ENCODE results near the gene HUS1. TPM values are rescaled to one million over a fixed set of nuclear protein-coding genes. Genes with fewer than 3 reads are reported as not detected.
"Not testable (repeated sequence)": the region's sequence is repeated elsewhere in the genome, so short reads cannot be mapped to it uniquely, and the experiment has no call there.

HUS1 gene
- total RNA-seq, 1 donor from 2014 or later: 35.6 TPM

DNA sequence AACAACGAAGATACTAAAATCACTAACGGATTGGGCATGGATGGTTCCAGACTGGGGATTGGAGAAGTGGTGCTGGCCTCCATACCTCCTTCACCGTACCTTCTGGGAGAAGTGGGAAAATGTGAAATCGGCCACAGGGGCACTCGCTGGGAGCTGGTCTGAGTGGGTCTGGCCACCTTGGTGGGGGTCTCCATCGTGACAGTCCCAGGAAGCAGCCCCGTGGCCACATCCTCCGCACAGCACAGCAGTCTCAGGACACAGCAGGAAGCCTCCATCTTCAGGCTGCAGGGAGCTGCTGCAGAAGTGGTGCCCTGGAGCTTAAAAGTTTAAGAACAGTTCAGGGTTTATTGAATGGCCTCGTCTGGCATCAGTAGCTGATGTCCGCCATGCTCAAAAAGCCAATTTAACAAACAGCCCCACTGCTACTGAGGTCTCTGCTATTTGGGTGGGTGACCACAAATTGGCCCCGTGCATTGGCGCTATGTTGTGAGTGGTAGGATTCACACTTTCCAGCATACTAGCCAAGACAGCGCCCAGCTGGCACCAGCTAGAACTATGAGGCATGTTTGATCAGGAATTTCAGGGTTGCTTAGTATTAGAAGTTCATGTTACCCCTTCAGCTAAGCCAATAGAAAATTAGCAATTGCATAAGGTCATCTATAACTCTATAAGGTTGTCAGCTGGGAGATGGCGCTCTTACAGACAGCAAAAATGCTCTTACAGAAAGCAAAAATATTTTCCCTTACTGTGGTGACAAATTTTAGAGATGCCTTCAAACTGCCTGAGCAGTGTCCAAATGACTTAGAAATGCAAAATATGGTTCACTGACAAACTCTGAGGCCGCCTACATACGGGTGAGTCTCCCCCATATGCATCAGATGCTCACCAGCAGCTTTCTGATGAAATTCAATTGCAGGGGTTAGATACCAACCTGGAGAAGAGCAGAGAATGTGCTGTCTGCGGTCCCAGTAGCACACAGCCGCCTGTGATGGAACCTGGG, 48.1 kb downstream of the HUS1 start:
- no peak for DNase-seq (ENCODE audit: extremely low read depth, low read depth, low spot score)

GRCh38 chr7:47924266-47924665, 55.1 kb downstream of the HUS1 start:
- DNase-seq (ENCODE audit: extremely low read depth, low read depth, low spot score): no peak

GRCh38 chr7:47923081-47923875, 56.1 kb downstream of the HUS1 start:
- DNase-seq (ENCODE audit: extremely low read depth, low read depth, low spot score): not testable (repeated sequence)

DNA sequence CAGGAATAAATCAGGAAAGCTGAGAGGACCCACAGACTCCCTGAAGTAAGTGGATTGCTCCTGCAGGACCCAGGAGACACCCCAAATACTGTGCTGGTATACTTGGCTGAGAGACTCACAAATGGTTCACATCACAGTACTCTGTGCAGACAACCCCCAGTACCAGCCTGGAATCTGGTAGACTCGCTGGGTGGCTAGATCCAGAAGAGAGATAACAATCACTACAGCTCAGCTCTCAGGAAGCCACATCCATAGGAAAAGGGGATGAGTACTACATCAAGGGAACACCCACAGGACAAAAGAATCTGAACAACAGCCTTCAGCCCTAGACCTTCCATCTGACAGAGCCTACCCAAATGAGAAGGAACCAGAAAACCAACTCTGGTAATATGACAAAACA, 62.9 kb downstream of the HUS1 start:
- DNase-seq (ENCODE audit: extremely low read depth, low read depth, low spot score): not testable (repeated sequence)

- no peak for DNase-seq (ENCODE audit: extremely low read depth, low read depth, low spot score)
These were observed 63.8 kb downstream of the HUS1 start for GRCh38 chr7:47915616-47915976.

DNA sequence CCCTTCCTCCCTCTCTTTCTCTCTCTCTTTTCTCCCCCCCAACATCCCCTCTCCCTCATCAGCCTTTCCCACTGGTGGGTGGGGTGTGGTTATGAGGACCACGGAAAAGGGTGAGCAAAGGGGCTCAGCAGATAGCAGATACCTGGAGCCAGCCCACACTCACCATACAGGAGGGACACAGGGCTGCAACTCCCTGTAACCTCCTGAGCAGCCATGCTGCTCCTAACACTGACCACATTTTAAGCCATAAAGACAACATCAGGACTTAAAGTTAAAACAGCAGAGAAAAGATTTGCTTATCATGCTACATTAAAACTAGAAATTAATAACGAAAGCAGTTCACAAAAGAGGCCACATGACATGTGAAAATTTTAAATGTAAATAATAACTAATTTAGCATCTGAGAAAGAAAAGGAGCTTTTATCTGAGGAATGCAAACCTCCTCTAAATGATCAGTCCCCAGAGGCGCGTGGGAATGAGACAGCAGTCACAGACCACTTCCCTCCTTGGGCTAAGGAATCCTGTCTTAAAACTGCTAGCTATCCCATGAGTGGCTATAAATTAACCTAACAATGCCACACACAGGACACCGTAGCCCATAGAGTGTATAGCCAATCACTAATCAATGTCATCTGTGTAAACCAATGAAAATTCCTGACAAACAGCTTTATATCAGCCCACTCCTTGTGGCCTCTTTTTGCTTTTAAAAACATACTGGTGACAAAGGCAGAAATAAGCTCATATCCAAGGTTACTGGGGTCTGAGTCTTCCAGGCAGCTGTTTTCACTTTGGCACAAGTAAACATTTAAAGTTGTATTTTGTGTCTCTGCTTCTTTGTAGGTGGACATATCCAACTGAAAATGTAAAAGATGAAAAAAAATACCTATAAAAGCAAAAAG, 64.4 kb downstream of the HUS1 start:
- DNase-seq (ENCODE audit: extremely low read depth, low read depth, low spot score): no peak

Other genes starting within 250 kb of the HUS1 start
- gene PKD1L1, start 31.1 kb downstream of the HUS1 start, total RNA-seq: 2.6 and 14.2 TPM in 2 replicates
- 0.64 TPM in 1 of 2 replicates, not detected in the other for gene SUN3, start 49.5 kb upstream of the HUS1 start, total RNA-seq
- gene C7orf57, start 55.9 kb upstream of the HUS1 start, total RNA-seq: 0.64 TPM in 1 of 2 replicates, not detected in the other
- 76.9 and 81.6 TPM in 2 replicates for gene UPP1, start 109.7 kb upstream of the HUS1 start, total RNA-seq
- 0.18 and 0.44 TPM in 2 replicates for gene ABCA13, start 191.8 kb upstream of the HUS1 start, total RNA-seq

Data from glomerular endothelial cell (primary cell).